GM21786 (cell line): Measurements from ENCODE around the gene TXNRD2.

Experiments
- ATAC-seq: cut with Tn5 transposase; IDR thresholded peaks from one replicate; pipeline ENCODE4 v1.9.1; 2021; ENCODE audit not compliant: unreplicated experiment

TXNRD2 gene

DNA sequence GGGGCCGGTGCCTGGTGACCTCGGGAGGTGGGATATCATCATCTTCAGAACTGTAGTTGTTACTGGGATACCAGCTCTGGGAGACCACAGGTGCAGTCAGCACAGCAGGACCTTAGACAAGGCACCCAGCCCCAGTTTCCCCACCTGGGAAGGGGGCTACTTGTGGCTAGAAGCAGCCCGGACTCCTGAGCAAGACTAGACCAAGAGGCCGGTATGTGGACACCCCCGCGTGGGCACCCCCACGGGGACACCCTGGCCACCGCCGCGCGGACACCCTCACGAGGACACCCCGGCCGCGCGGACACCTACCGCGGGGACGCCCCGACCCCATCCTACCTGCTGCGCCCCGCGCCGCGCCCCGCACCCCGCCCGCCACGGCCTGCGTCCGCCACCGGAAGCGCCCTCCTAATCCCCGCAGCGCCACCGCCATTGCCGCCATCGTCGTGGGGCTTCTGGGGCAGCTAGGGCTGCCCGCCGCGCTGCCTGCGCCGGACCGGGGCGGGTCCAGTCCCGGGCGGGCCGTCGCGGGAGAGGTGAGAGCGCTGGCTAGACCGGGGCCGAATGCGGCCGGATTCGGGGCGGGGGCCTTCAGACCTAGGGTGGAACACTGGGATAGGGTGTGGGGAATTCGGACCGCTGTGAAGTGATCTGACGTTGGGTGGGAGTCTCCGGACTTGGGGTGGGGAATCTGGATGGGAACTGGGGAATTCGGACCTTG is at the start of gene TXNRD2, which contains the start of gene COMT:
Gene TXNRD2, minus strand, starts transcription at position 454 of the 718 bp plus-strand sequence. Its CDS starts 15 bp downstream, at position 439.
Gene COMT, plus strand, starts transcription at position 408 of the 718 bp plus-strand sequence. CDS start 20,755 bp downstream, outside the sequence.
- ATAC-seq = no peak

DNA sequence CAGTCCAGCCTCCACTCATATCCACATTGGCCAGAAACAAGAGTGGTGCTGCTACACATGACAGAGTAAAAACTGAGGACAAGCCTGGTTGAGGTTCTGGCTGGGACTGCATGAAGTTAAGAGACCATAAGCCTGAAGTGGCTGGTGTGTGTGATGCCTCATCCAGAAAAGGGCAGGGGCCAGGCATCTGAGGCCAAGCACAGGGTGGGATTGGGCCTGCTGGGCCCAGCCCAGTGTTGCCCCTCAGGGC is 49.7 kb upstream of the TXNRD2 start:
- ATAC-seq = no peak

GRCh38 chr22:19990609-19991394 is 49.2 kb upstream of the TXNRD2 start:
- ATAC-seq = no peak

DNA sequence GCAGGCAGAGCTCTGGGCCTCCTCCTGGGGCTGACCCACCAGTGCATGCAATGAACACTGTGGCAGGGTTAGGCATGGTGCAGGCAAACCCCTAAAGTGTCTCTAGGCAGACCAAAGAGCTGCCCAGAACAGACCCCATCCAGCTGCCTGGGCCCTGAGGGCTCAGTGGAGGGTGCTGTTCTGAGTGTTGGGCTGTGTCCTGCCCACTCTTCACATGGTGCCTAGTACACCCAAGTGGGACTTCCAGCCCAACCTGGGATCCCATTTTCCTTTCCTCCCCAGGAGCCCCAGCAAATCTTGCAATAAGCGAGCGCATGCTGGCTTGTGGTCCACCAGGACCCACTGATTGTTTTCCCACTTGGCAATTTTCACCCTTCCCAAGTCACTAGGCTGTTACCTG is 48.6 kb upstream of the TXNRD2 start:
- no peak for ATAC-seq

- no peak for ATAC-seq
Observed at GRCh38 chr22:19989725-19990067, 48.1 kb upstream of the TXNRD2 start.

DNA sequence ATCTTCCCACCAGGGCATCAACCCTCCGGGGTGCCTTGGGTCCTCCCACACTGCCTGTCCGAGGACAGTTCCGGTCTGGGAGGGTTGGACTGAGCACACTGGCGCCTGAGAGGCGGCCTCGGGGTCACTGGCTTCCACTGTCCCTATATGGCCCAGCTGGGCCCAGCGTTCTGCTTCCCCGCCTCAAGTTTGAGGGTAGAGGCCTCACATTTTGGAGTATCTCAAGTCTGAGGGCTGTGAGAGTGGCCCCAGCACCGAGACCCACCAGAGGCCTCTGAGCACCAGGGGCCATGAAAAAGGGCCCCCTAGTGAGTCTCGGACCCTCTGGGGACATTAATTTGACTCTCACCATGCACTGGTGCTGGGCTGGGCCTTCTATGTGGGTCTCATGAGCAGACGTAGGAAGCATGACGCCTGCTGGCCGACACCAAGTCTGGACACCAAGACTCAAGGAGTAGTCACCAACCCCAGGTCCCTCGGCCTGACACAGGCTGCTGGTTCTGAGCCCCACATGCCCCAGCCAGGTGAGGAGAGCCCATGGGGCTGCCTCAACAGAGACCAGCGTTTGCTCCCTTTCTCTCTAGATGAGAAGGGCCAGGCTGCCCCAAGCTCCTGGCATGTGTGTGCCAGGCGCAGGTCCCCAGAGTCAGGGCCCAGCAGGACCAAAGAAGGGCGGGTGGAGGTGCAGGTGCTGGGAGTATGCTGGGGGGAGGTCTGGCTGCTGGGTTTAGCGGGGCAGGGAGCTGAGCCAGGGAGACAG is 47.5 kb upstream of the TXNRD2 start:
- no peak for ATAC-seq

GRCh38 chr22:19988331-19988808 is 46.8 kb upstream of the TXNRD2 start:
- no peak for ATAC-seq

DNA sequence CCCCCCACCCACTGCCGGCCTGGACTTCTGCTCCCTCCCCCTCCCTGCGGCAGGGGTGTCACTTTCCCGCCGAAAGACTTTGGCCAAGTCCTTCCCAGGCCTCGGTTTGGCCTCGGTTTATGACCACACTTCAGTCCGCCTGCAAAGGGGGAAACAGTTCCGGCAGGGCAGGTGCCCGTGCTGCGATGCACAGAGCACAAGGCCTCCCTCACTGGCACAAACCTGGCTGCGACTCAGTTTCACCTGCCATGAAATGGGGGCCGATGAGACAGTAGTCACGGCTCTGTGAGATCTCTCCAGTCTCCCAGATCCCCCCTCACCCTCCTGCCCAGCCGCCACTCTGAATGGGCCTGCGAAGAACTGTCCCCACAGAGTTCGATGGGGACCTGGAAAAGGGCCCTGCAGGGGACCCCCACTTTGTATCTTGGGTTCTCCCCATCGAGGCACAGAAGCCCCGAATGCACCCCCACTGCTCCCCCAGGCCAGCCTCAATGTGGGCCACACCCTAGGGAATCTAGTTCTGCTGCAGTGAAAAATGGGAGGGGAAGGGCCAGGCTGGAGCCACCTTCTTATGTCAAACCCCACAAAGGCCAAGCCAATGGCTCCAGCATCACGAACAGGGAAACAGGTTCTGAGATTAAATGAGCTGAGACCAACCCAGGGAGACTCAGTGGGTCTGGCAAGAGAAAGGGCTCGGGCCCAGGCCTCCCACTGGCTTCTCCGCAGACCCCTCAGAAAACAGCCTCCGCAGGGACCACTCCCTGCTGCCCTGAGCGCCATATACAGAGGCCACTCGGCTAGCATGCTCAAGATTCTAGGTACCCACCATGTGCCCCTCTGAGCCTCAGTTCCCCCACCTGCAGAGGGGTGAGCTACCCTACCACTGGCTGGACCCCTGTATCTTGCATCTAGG is 46.0 kb upstream of the TXNRD2 start:
- no peak for ATAC-seq

DNA sequence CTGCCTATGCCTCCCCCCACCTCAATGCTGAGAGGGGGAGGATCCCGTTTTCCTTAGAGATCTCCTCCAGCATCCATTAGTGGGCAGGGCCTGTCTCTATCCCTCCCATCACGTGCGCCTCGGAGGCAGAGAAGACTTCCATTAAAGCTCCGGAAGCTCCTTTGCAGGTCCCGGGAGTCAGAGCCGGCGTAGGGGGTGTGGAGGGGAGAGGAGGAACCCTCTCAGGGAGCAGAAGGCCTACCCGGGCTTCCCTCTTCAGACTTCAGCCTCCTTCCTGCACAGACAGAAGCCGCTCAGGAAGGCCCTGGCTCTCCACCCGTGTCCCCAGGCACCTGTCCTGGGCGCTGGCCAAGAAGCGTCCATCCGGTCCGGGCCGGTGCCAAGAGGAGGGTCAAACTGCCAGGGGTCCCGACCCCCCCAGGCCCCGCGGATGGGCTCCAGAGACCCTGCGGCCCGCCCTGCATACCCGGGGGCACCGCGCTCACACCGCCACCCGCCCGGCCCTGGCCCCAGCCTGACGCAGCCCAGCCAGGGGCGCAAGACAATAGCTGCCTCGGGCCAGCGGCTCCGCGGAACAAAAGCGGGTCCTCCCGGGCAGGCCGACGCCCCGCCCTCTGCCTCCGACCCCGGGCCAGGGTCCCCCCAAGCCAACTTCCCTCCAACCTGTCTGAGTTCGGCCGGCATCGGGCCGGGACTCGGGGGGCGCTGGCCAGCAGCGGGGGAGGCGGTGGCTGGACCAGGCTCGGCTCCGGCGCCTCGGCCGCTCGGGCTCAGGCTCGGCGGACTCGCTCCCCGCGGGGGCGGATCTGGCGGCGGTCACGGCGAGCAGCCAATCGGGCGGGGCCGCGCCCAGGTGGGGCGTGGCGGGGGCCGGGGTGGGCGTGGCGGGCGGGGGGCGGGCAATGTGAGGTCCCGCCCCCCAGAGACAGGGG is 45.1 kb upstream of the TXNRD2 start:
- no peak for ATAC-seq

- ATAC-seq = no peak
Observed at GRCh38 chr22:19986011-19986409, 44.4 kb upstream of the TXNRD2 start.

GRCh38 chr22:19984851-19985811 is 43.5 kb upstream of the TXNRD2 start:
- ATAC-seq = no peak

DNA sequence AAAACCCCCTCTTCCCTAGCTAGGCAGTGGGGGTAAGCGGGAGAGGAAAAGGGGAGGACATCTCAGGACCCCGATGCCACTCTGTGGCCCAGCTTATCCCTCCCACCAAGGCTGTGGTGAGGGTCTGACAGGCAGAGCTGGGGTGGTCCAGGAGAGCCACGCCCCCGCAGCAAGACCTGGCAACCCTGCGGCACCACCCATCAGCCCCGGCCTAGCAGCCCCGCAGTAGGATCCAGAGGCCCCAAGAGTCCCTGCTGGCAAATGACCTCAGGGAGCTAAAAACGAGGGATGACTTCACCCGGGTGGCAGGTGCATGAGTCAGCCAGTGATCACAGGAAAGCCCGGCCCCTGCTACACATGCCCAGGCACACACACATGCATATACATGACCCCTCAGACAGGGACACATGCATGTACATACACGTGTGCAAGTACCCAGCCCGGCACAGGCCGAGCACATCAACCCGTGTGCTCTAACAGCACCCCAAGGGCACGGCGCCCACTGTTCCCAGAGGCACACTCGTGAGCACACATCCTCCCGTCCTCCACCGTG is 42.7 kb upstream of the TXNRD2 start:
- ATAC-seq = no peak

GRCh38 chr22:19983741-19984140 is 42.1 kb upstream of the TXNRD2 start:
- no peak for ATAC-seq

- ATAC-seq = no peak
Observed at GRCh38 chr22:19982991-19983578, 41.5 kb upstream of the TXNRD2 start.

DNA sequence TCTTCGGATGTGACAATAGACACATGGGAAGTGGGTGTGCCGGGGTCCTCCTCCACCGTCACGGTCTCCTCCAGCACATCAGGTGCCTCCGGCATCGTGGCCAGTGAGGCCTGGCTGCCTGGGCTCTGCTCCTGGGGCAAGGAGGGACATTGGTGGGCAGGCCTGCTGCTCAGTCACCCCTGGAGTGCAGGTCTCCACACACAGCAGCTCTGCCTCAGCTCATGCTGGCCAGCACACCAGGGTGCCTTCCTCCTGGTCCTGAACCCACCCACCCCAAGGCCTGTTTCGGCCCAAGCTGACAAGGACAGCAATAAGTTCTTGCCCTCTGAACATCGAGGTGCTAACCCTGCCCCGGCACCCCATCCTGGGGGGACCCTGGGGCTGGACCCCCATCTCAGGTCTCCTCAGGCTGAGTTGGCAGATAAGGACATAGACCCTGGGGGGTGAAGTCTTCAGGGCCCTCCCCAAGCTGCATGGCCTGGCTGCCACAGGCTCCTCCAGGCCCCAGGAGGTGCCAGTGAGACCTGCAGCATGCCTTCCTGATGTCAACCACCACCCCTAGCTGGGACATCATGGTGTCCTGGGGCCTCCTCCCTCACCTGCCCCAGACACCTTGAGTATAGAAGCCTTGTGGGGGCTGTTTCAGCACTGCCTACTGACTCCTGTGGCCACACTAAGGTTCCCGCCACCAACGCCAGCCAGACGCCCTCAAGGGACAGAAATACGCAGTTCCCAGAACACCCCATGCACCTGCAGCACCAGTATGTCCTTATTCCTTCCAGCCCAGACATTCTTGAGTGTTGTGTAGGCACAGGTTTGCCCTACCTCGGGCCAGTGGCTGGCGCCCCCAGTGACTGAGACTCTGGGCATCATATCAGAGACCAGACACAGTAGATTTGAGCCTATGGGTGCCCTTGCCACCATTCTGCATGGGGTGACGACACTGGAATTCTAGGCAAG is 40.6 kb upstream of the TXNRD2 start:
- ATAC-seq = no peak

GRCh38 chr22:19981171-19981960 is 39.7 kb upstream of the TXNRD2 start:
- ATAC-seq = no peak
